ENCODE measurements around the gene TCFL5.
"Not testable (repeated sequence)": the region's sequence is repeated elsewhere in the genome, so short reads cannot be mapped to it uniquely, and the experiment has no call there.

TCFL5 gene

DNA sequence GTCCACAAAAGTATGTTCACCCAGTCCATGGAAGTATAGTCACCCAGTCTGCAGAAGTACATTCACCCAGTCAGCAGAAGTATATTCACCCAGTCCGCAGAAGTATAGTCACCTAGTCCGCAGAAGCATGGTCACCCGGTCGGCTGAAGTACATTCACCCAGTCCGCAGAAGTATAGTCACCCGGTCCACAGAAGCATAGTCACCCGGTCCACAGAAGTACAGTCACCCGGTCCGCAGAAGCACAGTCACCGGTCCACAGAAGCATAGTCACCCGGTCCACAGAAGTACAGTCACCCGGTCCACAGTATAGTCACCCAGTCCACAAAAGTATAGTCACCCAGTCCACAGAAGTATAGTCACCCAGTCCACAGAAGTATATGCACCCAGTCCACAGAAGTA is 8.8 kb downstream of the TCFL5 start:
- no peak for DNase-seq

DNA sequence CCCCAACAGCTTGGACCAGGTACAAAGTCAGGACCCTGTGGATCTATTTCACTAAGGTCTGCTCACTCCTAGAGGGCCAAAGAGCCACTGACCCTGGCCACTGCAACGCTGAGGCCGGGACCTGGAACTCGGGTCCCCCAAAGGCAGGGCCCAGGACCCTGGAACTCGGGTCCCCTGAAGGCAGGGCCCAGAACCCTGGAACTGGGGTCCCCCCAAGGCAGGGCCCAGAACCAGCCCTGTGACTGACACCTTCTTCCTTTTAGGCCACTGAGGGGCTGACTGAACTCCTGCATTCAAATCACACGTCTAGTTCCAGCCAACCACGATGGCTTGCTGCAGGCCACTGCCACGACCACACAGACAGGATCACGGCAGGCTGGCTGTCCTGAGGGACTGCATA is 9.4 kb downstream of the TCFL5 start:
- no peak for DNase-seq

DNA sequence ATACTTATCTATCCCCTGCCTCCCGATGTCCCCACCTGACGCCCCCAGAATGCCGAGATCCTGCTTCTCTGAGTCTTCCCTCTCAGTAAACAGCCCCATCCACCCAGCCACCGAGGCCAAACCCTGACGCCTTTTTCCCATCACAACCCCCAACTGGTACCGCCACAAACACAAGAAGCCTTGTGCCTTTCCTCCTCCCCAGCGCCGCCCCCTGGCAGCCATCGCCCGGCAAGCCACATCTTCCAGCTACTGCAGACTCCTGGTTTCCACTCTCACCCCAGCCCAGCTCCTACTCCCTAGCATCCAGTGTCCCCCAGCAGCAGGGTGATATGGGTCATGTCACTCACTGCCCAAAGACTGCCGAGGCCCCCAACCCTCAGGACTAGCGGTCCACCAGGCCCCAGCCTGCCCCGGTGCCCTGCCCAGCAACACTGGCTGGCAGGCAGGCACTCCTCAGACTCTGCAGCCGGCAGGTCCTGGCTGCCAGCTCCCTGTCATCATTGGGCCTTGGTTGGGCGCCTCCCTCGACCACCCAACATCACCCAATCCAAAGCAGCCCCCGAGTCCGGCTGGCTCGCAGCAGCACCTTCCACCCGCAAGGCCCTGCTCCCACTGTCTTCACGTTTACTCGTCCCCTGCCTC is 11.2 kb downstream of the TCFL5 start:
- DNase-seq, result no peak

DNA sequence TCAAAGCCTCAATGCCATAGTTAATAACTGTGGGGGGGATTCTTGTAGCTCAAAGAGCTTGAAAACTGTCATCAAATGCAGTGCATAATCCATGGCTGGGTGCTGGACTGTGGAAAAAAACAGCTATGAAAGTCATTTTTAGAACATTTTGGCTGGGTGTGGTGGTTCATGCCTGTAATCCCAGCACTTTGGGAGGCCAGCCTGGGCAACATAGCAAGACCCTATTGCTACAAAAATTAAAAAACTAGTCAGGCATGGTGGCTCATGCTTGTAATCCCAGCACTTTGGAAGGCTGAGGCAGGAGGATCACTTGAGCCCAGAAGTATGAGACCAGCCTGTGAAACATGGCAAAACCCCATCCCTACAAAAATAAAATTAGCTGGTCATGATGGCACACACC is 12.2 kb downstream of the TCFL5 start:
- no peak for DNase-seq

DNA sequence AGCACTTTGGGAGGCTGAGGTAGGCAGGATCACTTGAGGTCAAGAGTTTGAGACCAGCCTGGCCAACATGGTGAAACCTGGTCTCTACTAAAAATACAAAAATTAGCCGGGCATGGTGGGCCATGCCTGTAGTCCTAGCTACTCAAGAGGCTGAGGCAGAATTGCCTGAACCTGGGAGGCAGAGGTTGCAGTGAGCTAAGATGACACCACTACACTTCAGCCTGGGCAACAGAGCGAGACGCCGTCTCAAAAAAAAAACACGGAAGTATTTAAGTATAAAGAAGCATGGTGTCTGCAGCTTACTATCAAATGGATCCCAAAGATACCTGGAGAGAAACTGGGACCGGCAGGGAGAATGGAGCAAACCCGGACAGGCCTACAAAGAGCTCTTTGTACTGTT is 12.7 kb downstream of the TCFL5 start:
- not testable (repeated sequence) for DNase-seq

DNA sequence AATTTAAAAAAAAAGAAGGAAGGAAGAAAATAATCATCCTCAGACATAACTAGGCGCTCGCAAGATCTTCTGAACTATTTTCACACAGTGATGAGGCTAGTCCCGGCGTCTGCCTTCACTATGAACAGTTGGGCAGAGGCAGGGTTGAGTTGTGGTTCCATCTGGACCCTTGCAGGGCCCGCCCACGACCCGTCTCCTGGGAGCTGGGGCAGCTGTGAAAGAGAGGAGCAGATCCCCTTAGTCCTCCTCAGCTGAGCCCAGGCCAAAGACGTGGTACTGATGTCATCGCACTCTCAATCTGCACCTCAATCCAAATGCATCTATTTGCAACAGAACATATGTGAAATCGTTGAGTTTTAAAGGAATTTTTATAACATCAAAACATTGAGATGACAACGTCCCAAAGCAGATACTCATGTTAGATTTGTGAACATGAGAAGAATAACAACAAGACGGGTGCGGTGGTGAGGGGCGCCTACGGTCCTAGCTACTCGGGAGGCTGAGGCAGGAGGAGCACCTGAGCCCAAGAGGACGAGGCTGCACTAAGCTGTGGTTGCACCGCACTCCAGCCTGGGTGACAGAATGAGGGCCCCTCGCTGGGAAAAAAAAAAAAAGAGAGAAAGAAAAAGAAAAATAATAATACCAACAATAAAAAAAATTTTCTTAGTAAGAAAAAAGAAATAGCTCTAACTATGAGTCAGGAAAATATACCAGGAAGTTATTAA is 15.3 kb downstream of the TCFL5 start:
- DNase-seq, result no peak

DNA sequence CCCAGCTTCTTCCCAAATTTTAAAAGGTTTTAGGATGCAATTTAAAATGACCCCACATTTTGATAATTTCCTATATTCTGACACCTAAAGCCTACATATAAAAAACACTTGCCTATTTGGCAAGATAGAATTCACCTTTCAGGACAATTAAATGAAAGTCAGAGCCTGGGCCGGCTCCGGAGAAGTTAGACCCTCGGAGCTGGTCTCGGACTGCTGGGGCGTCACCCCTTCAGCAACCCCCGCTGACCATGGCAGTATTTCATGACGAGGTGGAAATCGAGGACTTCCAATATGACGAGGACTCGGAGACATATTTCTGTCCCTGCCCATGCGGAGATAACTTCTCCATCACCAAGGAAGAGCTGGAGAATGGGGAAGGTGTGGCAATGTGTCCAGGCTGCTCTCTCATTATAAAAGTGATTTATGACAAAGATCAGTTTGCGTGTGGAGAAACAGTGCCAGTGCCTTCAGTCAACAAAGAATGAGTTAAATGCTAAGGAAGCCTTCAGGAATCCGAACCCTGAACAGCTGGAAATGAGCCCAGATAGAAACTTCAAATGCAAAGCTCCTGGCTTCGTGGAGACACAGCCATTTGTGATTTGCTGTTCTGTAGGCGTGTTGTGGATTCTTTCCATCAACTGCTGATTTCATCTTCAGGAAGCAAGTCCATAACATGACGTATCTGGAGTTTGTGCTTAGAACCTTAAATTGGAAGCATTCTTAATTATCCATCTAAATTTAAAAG is 16.0 kb downstream of the TCFL5 start:
- DNase-seq, result no peak

DNA sequence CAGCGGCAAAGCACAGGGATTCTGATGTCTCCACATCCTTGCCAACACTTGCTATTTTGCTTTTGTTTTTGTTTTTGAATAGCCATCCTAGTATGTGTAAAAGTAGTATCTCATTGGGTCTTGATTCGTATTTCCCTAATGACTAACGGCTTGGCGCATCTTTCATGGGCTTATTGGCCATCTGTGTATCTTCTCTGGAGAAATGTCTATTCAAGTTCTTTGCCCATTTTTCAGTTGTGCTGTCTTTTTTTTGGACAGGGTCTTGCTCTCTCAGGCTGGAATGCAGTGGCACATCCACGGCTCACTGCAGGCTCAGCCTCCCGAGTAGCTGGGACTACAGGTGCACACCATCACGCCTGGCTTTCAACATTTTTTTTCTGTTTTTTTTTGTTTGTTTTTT is 17.4 kb downstream of the TCFL5 start:
- no peak for DNase-seq

DNA sequence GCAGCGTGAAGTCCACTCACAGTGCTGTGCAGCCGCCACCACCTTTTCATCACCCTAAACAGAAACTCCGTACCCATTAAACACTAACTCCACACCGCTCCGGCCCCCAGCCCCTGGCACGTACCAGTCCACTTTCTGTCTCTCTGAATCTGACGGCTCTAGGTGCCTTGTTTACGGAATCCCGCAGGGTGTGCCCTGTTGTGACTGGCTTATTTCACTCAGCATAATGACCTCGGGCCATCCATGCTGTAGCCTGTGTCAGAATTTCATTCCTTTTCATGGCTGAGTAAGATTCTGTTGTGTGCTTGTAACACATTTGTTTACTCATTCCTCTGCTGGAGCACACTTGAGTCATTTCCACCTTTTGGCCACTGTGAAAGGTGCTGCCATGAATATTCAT is 18.0 kb downstream of the TCFL5 start:
- no peak for DNase-seq

DNA sequence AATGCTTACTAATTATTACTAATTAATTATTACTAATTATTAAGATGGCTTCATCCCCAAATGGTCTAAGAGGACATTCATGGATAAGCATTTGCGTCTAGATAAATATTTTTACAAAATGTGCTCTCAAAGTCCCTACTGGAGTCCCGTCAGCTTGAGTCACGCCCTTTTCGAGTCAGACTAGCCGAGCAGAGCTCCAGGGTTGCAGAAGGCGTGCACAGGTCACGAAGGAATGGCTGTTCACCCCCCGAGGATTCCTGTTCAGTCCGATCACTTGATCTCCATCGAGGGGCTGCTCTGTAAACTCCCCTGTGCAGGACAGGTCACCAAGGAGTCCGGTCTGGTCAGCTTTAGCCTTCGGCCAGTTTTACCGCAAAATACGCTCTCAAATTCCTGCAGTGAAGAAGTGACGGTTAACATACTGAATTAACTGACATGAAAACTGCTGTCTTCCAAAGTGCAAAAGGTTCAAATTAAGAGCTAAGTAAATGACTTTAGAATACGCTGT is 19.9 kb downstream of the TCFL5 start:
- no peak for DNase-seq

DNA sequence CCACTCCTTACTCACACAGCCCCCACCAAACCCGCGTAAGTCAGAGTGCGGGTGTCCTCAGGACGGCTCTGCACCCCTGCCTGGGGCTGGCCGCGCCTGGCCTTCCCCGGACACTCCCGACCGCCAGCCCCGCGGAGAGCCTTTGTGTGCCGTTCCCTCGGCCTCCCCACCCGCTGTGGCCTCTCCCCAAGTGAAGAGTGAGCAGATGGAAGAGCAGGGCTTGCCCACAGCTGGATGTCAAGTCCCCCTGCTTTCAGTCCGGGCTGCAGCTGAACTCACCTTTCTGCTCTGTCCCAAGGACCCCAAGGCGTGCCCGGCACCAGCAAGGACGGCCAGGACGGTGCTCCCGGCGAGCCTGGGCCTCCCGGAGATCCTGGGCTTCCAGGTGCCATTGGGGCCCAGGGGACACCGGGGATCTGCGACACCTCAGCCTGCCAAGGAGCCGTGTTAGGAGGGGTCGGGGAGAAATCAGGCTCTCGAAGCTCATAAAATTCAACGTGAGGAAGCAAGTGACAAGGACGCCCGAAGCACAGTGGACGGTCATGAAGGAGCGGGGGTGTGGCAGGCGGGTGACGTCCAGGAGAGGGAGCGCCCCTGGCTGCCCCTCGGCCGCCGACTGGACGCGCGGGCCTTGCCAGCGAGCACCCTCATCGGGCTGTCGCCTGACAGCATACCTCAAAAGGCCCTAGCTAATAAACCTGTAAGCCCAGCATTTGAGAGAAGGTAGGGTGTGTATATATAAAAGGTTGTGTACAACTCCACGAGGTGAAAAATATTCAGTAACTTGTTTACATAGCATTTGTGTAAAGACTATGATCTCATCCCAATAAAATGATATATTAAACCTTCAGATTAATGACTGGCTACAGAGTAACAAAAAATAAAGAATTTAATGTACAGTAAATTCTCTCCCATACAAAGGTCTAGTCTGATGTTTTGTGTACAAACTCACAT is 21.1 kb downstream of the TCFL5 start:
- no peak for DNase-seq

DNA sequence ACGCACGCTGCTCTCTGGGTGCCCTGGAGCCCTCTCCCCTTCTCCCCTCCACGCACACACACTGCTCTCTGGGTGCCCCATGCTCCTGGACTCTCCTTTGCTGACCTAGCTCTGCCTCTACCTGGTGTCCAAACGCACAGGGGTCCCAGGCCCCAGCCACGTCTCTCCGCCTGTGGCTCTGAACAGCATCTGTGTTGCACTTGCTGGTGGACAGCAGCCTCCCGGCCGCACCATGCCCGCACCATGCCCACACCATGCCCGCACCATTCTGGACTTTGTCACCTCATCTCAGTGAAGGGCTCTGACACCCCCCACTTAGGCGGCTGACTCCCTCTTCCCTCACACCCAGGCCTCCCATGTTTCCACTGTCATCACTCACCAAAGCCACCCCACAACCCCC is 21.8 kb downstream of the TCFL5 start:
- DNase-seq, result no peak

DNA sequence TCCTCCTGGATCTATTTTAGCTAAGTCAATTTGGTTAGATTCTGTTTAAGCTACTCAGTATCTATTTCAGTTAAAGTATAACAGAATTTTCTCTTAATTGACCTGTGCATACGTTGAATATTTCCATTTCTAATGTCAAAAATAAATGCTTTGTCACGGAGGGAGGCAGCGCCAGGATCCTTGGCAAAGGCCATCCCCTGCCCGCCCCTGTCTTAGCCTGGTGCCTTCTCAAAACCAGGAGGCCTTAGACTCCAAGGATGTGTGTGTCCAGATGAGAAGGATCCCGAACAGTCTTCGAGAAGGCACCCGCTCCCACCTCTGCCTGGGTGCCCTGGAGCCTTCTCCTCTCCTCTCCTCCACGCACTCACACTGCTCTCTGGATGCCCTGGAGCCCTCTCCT is 22.4 kb downstream of the TCFL5 start:
- DNase-seq, result no peak

DNA sequence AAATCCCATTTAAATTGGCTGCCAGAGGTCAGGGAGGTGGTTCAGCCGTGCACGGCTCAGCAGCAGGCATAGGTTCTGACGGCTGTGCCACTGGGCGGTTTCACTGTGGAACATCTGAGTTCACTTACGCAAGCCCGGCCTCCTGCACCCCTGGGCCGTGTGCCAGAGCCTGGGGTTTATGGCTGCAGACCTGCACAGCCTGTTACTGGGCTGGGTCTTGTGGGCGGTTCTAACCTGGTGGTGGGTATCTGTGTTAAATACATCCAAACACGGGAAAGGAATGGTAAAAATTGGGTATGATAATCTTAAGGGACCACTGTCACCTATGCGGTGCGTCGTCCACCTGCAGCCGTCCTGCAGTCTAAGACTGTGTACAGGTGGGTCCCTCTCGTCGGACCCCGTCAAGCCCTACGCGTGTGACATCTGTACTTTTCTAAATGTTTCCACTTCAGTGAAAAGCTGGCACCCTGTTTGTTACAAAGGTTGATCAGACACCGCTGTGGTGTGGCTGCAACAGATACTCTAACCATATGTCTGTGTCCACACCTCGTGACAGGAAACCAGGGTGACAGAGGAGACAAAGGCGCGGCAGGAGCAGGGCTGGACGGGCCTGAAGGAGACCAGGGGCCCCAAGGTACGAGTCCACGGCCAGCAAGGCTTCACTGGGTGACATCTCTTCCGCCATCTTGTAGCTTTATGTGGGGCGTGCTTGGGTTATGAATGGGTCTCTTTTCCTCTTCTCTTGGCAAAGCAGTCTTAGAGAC is 23.3 kb downstream of the TCFL5 start:
- no peak for DNase-seq

DNA sequence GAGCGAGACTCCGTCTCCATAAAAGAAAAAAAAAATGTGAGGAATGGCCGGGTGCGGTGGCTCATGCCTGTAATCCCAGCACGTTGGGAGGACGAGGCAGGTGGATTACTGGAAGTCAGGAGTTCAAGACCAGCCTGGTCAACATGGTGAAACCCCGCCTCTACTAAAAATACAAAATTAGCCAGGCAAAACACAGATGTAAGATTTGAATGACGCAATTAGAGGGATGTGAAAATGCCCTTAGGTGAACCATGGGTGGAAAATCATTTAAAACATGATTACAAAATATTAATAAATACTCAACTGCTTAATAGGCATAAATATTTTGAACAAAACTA is 23.9 kb downstream of the TCFL5 start:
- no peak for DNase-seq

DNA sequence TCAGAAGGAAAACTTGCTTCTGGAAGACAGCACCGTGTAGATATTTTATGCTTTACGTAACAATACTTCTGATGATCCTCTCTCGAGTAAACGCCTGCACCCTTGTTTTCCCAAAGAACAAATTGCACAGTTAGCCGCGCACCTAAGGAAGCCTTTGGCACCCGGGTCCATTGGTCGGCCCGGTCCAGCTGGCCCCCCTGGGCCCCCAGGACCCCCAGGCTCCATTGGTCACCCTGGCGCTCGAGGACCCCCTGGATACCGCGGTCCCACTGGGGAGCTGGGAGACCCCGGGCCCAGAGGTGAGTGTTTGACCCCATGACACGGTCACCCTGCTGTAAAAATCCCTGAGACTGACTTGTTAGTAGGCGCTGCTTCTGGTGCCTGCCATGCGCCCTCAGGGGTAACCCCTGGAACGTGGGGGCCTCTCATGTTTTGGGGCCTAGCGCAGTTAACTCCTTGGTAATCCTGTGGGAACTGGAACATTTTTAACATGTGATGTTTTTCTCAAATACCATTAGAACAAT is 24.6 kb downstream of the TCFL5 start:
- no peak for DNase-seq

DNA sequence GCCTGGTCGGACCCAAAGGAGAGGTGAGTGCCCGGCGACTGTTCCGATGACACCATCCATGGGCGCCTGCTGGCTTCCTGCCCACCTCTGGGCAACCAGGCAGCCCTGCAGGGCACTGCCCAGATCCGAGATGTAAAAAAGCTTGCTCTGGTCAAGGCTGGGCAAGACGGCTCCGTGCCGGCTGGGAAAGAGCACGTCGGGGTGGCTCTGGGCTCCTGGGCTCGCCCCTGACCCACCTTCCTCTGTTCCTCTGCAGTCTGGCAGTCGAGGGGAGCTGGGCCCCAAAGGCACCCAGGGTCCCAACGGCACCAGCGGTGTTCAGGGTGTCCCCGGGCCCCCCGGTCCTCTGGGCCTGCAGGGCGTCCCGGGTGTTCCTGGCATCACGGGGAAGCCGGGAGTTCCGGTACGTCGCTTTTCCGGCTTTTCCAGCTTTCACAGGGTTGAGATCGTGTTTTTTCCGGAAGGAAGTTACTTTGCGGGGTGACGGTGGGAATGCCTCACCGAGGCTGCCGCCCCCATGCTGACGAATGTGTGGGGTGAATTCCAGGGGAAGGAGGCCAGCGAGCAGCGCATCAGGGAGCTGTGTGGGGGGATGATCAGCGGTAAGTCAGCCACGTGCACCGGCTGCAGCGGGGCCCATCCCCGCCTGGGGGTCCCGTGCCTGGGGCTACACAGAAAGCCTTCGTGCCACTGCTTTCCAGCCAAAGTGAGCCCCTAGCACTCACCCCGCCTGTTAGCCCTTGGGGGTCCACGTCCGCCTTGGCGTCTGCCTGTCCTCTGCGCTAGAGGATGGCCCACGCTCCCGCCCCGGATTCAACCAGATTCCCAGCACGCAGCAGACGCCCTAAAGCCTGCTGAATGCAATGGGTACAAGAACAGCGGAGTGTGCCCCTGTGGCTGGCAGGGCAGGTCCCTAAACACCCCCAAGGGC is 25.4 kb downstream of the TCFL5 start:
- no peak for DNase-seq

DNA sequence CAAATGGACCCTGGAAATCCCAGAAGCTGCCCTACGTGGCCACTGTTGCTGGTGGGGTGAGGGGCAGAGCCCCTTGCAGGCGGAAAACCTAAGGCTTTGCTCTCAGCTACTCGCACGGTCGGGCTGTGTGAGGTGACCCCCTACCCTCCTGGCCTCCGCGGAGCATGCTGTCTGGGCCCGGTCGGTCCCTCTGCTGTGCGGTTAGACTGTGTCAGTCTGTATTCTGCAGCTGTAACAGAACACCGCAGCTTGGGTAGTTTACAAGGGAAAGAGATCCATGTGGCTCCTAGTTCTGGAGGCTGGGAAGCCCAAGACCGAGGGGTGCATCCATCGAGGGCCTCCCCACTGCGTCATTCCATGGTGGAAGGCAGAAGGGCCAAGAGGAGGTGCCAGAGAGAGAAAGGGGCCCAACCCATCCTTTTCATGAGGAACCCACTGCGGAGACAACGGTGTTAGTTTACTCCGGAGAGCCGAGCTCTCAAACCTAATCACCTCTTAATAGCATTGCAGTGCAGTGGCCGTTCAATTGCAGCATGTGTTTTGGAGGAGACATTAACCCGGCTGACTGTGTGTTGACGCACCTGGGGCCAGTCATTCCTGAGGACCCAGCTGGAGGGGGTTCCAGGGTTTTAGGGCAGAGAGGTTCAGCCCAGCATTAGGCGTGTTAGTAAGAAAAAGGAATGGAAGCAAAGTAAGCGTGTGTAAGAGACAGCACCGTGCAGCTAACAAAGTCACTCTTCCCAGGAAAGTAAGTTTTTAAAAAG is 26.5 kb downstream of the TCFL5 start:
- no peak for DNase-seq

DNA sequence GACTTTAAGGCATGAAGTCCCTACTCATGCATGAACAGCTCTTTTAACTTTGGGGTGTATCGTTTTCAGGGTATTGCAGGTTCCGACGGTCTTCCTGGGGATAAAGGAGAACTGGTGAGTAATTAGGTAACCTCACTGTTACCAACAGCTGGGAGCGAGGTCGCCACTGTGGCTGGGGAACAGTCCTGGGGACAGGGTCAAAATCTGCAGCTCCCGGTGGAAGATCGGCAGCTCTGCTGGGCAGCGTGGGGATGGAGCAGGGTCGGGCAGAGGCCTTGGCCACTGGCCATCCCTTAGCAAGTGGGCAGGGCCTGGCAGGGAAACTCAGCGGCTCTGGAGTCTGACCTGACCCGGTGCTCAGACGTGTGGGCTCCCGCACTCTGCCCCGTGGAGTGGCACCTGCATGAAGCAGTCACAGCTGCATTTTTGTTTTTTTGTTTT is 28.7 kb downstream of the TCFL5 start:
- no peak for DNase-seq
